ENCODE measurements around the gene TRIM7.
"Not testable (repeated sequence)": the region's sequence is repeated elsewhere in the genome, so short reads cannot be mapped to it uniquely, and the experiment has no call there.

TRIM7 gene

DNA sequence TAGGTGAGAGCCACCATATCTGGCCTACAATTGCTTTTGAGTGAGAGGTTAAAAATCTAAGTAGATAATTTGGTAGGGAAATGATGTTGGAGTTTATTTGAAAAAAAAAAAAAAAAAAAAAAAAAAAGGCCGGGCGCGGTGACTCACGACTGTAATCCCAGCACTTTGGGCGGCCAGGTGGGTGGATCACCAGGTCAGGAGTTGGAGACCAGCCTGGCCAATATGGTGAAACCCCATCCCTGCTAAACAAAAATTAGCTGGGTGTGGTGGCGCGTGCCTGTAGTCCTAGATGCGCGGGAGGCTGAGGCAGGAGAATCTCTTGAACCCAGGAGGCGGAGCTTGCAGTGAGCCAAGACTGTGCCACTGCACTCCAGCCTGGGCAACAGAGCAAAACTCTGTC, 9.3 kb upstream of the TRIM7 start:
- not testable (repeated sequence) for DNase-seq (ENCODE audit: low read depth in 2 of 2, low spot score in 1 of 2)

- no peak for DNase-seq (ENCODE audit: low read depth in 2 of 2, low spot score in 1 of 2)
Measured at GRCh38 chr5:181212934-181213333, 7.9 kb upstream of the TRIM7 start.

GRCh38 chr5:181212080-181212479, 7.1 kb upstream of the TRIM7 start:
- DNase-seq (ENCODE audit: low read depth in 2 of 2, low spot score in 1 of 2): no peak

DNA sequence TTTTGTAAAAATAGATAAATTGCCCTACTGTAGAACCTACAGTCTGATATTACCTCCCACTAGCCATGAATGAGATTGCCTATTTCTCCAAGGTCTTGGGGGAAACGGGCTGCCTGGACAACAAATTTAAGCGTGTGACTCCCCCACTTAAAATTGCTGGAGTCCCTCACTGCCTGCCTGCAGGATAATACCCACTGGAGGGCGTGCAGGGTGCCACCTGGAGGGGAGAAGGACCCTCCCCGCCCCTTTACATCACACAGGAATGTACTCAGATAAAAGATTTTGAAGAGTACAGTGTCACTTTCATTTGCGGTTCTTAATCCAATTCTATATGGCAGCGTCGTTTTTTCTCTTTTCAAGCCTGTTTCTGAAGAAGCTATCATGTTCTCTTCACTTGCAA, 6.2 kb upstream of the TRIM7 start:
- no peak for DNase-seq (ENCODE audit: low read depth in 2 of 2, low spot score in 1 of 2)

- not testable (repeated sequence) for DNase-seq (ENCODE audit: low read depth in 2 of 2, low spot score in 1 of 2)
Measured at GRCh38 chr5:181210698-181211097, 5.7 kb upstream of the TRIM7 start.

- not testable (repeated sequence) for DNase-seq (ENCODE audit: low read depth in 2 of 2, low spot score in 1 of 2)
Measured at GRCh38 chr5:181210148-181210547, 5.2 kb upstream of the TRIM7 start.

- not testable (repeated sequence) for DNase-seq (ENCODE audit: low read depth in 2 of 2, low spot score in 1 of 2)
Measured at GRCh38 chr5:181209006-181209405, 4.0 kb upstream of the TRIM7 start.

DNA sequence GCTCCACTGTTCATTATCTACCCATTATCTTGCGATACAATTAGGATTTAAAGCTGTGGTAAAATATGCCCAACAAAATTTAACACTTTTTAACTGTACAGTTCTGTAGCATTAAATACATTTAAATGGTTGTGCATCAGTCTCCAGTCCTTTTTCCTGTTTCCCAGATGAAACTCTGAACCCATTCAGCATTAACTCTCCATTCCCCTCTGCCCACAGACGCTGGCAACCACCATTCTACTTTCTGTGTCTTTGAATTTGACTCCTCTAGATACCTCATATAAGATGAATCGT, 2.9 kb upstream of the TRIM7 start:
- no peak for DNase-seq (ENCODE audit: low read depth in 2 of 2, low spot score in 1 of 2)

GRCh38 chr5:181207214-181207959, 2.4 kb upstream of the TRIM7 start:
- DNase-seq (ENCODE audit: low read depth in 2 of 2, low spot score in 1 of 2): peak in 1 of 2 donors; percentile 60

DNA sequence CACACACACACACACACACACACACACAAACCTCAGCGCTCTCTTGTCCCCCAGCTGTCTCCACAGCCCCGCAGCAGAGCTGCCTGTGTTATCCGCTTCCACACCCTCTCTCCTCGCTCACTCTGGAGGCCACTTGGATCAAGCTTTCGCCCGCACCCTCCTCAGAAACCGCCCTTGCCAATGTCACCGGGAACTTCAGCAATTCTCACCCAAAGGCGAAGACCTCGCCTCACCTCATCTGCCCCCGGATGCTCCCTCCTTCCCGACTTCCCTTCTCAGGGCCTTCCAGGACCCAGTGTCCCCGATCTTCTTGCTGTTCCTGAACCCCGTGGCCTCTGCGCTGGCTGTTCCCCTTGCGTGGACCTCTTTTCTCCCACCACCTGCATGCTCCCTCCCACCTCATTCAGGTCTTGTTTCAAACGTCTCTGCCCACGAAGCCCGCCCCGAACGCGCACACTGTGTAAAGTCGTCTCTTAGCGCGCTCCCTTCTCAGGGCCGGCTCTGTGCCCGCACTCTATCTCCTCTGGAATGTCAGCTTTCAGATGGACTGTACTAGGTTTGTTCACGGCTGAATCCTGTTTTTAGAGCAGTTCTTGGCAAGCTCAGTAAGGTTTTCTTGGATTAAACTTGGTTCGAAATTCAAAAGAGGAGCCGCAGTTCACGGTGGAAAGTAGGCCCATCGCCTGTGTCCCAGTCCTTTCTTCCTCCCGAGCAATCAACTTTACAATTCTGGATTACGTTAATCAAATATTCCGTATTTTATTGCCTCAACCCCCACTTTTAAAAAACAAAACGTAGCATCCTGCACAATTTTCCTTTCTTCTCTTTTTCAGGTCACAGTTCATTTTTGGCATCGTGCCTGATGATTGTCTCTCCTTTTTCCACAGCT, 1.0 kb upstream of the TRIM7 start:
- no peak for DNase-seq (ENCODE audit: low read depth in 2 of 2, low spot score in 1 of 2)

DNA sequence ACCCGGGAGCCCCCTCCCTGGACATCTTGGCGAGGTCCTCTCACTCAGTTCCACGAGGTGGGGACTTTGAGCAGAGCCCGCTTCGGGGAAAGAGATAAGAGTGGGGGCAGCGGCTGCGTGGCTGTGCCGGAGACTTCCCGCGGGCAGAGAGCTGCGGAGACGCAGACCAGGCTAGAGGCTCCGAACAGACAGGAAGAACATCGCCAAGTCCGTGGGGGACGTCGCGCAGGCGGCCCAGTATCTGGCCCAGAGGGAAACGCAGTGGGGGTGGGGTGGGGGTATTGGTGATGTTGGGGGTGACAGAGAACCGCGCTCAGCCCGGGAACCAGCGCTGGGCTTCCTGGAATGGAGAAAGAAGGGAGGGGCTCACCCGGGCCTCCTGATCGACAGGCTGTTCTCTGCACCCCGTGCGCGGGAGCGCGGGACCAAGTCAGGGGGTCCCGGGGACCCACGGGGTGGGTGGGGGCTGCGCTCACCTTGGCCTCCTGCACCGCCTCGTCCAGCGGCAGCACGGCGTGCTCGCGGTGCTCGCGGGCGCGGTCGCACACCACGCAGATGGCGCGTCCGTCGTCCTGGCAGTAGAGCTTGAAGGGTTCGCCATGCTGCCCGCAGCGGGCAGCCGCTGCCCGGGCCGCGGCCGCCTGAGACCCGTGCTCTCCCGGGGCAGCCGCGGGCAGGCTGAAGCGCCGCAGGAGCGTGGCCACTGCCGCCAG, 727 bp downstream of the TRIM7 start:
- DNase-seq (ENCODE audit: low read depth in 2 of 2, low spot score in 1 of 2): no peak

DNA sequence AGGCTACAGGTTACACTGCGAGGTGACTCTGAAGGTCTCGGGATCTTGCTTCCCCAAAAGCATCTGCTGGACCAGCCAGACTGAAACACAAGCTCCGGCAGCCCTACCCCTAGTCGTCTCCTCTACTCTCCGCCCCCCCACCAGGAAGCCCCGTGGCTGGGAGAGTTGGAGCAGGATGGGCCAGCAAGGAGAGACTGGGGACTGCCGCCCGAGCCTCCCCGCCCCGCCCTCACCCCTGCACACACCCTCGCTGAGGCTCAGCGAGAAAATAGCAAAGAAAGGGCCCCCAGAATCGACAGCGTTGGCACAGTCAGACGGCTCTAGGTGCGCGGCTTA, 1.3 kb downstream of the TRIM7 start:
- DNase-seq (ENCODE audit: low read depth in 2 of 2, low spot score in 1 of 2): no peak

DNA sequence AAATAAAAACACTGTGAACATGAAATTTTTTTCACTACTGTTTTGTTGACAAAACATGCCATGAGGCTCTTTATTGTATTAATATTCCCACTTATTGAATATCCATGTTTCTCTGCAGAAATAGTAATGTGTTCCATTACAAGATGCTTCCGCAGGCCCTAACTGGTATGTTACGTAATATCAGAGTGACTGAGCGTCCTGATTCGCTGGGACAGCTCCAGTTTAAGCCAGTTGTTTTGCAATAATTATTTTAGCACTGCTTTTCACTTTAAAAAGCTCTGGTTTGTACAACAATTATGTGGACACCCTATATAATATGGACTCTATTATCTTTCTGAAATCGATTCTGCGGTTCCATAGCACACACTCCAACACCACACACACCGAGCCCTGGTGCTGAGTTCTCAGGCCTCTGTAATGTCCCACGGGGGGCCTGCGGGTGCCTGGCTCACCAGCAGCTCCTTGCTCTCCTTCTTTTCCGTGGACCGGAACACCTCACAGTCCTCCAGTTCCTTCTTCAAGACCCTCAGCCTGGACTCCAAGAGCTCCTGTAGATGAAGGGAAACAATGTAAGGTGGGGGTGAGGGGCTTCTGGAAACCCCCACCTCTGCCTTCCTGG, 1.8 kb downstream of the TRIM7 start:
- no peak for DNase-seq (ENCODE audit: low read depth in 2 of 2, low spot score in 1 of 2)

GRCh38 chr5:181200816-181201215, 4.2 kb downstream of the TRIM7 start:
- no peak for DNase-seq (ENCODE audit: low read depth in 2 of 2, low spot score in 1 of 2)

DNA sequence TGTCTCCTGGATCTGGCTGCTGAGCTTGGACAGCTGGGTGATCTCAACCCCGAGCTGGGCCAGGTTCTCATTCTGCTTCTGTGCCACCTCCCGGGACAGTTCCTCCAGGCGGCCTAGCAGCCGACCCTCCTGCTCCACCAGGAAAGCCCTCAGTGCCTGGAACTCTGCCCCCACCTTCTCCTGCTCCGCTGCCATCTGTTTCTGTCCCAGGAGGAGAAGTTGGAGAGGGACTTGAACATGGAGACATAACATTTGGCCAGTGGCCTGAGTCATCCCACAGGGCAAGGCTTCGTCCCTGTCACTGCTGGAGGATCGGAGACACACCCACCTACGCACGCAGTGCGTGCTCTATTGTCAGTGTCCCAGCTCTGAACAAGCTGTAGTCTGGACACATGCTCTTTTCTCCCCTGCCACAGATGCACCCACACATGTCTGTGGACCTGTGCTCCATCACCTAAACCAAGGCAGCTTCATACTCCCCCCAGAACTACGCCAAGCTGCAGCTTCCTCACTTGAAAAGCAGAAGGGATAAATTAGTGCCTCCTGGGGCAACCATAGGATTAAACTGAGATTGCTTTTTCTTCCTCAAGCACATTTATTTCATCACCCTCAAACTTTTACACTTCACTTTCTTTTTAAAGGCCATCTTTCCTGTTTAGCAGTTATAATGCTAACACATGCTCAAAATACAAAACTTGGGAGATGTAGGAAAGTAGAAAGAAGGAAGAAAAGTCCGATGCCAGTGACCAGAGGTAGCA, 4.9 kb downstream of the TRIM7 start:
- DNase-seq (ENCODE audit: low read depth in 2 of 2, low spot score in 1 of 2): no peak

DNA sequence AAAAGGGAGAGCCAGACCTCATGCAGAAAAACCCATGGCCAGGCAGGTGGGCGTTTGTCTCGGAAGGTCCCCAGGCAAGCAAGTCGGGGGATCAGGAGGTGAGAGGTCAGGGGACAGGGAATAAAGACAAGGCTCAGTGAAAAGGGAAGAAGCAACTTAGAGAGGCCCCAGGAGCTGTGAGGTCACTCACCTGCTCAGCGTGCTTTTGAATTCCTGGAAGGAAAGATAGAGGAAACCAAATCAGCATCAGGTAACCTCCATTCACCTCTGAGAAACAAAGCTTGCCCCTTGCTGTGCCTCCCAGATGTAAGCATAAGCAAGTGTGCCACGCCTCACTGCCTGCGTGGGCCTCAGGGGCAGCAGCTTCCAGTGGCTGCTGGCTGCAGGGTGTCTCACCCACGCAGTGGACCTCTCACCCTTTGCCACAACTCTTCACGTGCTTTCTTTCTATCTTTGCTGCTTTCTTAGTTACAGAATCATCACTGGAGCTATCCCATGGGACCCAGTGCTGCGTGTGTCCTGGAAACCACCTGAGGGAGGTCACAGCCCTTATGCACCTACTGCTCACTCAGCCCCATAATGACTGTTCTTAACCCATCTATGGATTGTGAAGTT, 6.0 kb downstream of the TRIM7 start:
- no peak for DNase-seq (ENCODE audit: low read depth in 2 of 2, low spot score in 1 of 2)

- no peak for DNase-seq (ENCODE audit: low read depth in 2 of 2, low spot score in 1 of 2)
Measured at GRCh38 chr5:181198106-181198685, 6.8 kb downstream of the TRIM7 start.

DNA sequence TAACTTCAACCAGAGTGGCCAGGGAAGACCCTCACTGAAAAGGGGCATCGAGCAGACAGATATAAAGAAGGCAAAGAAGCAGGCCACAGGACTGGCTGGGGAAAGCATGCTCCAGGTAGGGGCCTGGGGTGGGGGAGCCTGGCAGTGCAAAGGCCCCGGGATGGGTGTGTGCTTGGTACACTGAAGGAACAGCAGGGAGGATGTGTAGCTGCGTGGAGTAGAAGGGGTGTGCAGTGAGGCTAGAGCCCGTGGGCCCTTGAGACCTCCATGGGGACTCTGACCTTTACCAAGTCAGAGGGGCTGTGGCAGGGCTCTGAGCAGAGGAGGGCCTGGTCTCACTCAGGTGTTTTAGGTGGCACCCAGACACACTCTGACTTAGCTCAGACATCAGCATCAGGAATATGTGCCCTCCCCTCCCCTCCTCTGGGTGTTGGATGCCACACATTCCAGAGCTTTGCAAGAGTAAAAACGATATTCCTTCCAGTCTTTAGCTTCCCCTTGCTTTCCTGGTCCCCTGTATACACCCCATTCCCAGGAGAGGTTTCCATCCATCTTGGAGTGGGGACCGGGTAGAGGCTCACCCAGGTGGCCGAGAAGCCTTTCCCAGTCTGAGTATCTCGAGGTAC, 7.6 kb downstream of the TRIM7 start:
- DNase-seq (ENCODE audit: low read depth in 2 of 2, low spot score in 1 of 2): no peak

DNA sequence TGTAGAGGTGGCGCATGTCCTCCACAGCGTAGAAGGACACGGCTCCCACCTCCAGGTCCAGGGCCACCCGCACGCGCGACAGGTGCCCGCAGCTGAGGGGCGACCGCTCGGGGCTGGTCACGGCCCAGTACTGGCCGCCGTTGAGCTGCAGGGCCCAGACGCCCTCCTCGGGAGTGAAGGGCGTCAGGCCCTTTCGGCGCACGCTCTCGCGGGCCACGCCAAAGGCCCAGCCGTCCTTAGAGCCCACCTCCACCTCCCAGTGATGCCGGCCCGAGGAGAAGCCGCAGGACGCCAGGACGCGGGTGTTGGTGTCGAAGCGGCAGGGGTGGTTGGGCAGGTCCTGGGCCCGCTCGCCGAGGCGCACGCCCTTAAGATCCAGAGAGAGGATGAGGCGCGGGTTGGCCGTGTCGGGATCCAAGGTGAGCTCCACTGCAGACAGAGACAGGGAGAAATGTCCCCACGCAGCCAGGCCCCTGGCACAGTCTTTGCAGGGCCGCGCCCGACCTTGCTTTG, 9.7 kb downstream of the TRIM7 start:
- no peak for DNase-seq (ENCODE audit: low read depth in 2 of 2, low spot score in 1 of 2)

Data from stimulated activated CD8-positive, alpha-beta memory T cell treated with anti-CD3 and anti-CD28 coated beads, Interleukin-4, amount 100 ng/mL, for 1 hour (primary cell).